GM23338 (cell line): Measurements from ENCODE around the gene IKBKE.

Experiments used
- CREB1 ChIP-seq: fragments of 250-450 bp; sonication (Bioruptor Pico); IDR thresholded peaks from 2 replicates; pipeline ENCODE4 v1.5.0; 2020; ENCODE audit warnings: low read depth, mild to moderate bottlenecking, moderate library complexity
- ETS1 ChIP-seq: IDR thresholded peaks from 2 replicates; pipeline ENCODE4 v1.6.1; 2016; ENCODE audit warnings: antibody characterized with exemption
- EZH2 ChIP-seq: fragments of 200-600 bp; sonication (generic); IDR thresholded peaks from one replicate; pipeline ENCODE4 v1.8.0; 2017; ENCODE audit warnings: antibody characterized with exemption, mild to moderate bottlenecking, low read depth; ENCODE audit not compliant: unreplicated experiment
- EZH2phosphoT487 ChIP-seq: fragments of 200-600 bp; sonication (generic); IDR thresholded peaks from one replicate; pipeline ENCODE4 v1.8.1; 2018; ENCODE audit warnings: antibody characterized with exemption; ENCODE audit not compliant: unreplicated experiment
- JUNB ChIP-seq: IDR thresholded peaks from one replicate; pipeline ENCODE4 v1.6.1; 2016; ENCODE audit warnings: antibody characterized with exemption; ENCODE audit not compliant: unreplicated experiment
- NANOG ChIP-seq: IDR thresholded peaks from 2 replicates; pipeline ENCODE4 v1.6.1; 2016; ENCODE audit warnings: antibody characterized with exemption, borderline replicate concordance
- POLR2AphosphoS5 ChIP-seq: IDR thresholded peaks from 2 replicates; pipeline ENCODE4 v1.6.1; 2016; ENCODE audit warnings: antibody characterized with exemption, low read depth
- STAT1 ChIP-seq: IDR thresholded peaks from one replicate; pipeline ENCODE4 v1.6.1; 2016; ENCODE audit warnings: antibody characterized with exemption; ENCODE audit not compliant: unreplicated experiment
- ZNF114 ChIP-seq: fragments of 250-450 bp; sonication (Bioruptor Pico); IDR thresholded peaks from 2 replicates; pipeline ENCODE4 v1.5.0; 2020; ENCODE audit warnings: mild to moderate bottlenecking, moderate library complexity
- ZNF331 ChIP-seq: fragments of 250-450 bp; sonication (Bioruptor Pico); IDR thresholded peaks from 2 replicates; pipeline ENCODE4 v1.5.0; 2020; ENCODE audit warnings: low read depth, mild to moderate bottlenecking, moderate library complexity
- ZNF462 ChIP-seq: fragments of 250-450 bp; sonication (Bioruptor Pico); IDR thresholded peaks from 2 replicates; pipeline ENCODE4 v1.5.0; 2020; ENCODE audit warnings: mild to moderate bottlenecking, moderate library complexity
- TF ChIP-seq, protein P1 (sequence below), 2 experiments: fragments of 200-600 bp in 1 of 2; sonication (generic) in 1 of 2; conservative IDR thresholded peaks; 2 replicates each; pipeline versions ENCODE4 v1.5.1 to v1.6.1; 2016 to 2017; ENCODE audit warnings: antibody characterized with exemption in 2 of 2, low read depth in 2 of 2, mild to moderate bottlenecking in 2 of 2, moderate library complexity in 1 of 2
- TF ChIP-seq, protein P2 (sequence below): IDR thresholded peaks from one replicate; pipeline ENCODE4 v1.6.1; 2018; ENCODE audit warnings: antibody characterized with exemption; ENCODE audit not compliant: unreplicated experiment

GRCh38 chr1:206526064-206526911 is 56.0 kb downstream of the IKBKE start:
- TF ChIP-seq CREB1 (CRISPR knock-in tag): no peak
- TF ChIP-seq, protein P1, sequence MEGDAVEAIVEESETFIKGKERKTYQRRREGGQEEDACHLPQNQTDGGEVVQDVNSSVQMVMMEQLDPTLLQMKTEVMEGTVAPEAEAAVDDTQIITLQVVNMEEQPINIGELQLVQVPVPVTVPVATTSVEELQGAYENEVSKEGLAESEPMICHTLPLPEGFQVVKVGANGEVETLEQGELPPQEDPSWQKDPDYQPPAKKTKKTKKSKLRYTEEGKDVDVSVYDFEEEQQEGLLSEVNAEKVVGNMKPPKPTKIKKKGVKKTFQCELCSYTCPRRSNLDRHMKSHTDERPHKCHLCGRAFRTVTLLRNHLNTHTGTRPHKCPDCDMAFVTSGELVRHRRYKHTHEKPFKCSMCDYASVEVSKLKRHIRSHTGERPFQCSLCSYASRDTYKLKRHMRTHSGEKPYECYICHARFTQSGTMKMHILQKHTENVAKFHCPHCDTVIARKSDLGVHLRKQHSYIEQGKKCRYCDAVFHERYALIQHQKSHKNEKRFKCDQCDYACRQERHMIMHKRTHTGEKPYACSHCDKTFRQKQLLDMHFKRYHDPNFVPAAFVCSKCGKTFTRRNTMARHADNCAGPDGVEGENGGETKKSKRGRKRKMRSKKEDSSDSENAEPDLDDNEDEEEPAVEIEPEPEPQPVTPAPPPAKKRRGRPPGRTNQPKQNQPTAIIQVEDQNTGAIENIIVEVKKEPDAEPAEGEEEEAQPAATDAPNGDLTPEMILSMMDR (conservative IDR thresholded peaks at IDR 0.05; ENCODE audit: low read depth in 2 of 2): no peak
- TF ChIP-seq POLR2AphosphoS5: no peak
- TF ChIP-seq EZH2: no peak
- TF ChIP-seq JUNB: no peak
- TF ChIP-seq, protein P2, sequence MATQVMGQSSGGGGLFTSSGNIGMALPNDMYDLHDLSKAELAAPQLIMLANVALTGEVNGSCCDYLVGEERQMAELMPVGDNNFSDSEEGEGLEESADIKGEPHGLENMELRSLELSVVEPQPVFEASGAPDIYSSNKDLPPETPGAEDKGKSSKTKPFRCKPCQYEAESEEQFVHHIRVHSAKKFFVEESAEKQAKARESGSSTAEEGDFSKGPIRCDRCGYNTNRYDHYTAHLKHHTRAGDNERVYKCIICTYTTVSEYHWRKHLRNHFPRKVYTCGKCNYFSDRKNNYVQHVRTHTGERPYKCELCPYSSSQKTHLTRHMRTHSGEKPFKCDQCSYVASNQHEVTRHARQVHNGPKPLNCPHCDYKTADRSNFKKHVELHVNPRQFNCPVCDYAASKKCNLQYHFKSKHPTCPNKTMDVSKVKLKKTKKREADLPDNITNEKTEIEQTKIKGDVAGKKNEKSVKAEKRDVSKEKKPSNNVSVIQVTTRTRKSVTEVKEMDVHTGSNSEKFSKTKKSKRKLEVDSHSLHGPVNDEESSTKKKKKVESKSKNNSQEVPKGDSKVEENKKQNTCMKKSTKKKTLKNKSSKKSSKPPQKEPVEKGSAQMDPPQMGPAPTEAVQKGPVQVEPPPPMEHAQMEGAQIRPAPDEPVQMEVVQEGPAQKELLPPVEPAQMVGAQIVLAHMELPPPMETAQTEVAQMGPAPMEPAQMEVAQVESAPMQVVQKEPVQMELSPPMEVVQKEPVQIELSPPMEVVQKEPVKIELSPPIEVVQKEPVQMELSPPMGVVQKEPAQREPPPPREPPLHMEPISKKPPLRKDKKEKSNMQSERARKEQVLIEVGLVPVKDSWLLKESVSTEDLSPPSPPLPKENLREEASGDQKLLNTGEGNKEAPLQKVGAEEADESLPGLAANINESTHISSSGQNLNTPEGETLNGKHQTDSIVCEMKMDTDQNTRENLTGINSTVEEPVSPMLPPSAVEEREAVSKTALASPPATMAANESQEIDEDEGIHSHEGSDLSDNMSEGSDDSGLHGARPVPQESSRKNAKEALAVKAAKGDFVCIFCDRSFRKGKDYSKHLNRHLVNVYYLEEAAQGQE: no peak
- no peak for TF ChIP-seq STAT1
- no peak for TF ChIP-seq EZH2phosphoT487
- no peak for TF ChIP-seq ZNF462 (CRISPR knock-in tag)
- TF ChIP-seq ZNF331 (CRISPR knock-in tag): no peak
- TF ChIP-seq ETS1: no peak
- TF ChIP-seq NANOG: no peak
- TF ChIP-seq ZNF114 (CRISPR knock-in tag): no peak
